ENCODE measurements around the gene PVR. TPM values are rescaled to one million over a fixed set of nuclear protein-coding genes. Genes with fewer than 3 reads are reported as not detected.

Gene PVR
- total and polyA plus RNA-seq, 10 of the 15 experiments (the other 5 are each of a cell fraction or from before 2014, with no cell fraction given) = 0.07 to 4.0 (median 1.9) TPM

GRCh38 chr19:44614313-44614712 lies 29.4 kb upstream of the PVR start (continued):
- no peak for TF ChIP-seq CUX1 (IDR thresholded peaks at IDR 0.05; ENCODE audit: insufficient replicate concordance, low read depth, low read length)
- no peak for TF ChIP-seq NFYB (IDR thresholded peaks at IDR 0.05; ENCODE audit: insufficient read depth, low read depth, low read length)

- H3K9me3 ChIP-seq (replicated peaks; ENCODE audit: control insufficient read depth, insufficient read depth, low read length) = no peaks in the 10 kb centered on the region
- DNase-seq (ENCODE audit: low read depth, low spot score) (no peak), FAIRE-seq (no peak), ATAC-seq (no peak)
- ChIA-PET SMC1A (ENCODE audit: uncharacterized antibody, unreplicated experiment) (interaction anchor here (0.6 kb wide), 1 partner anchor 214 kb away, joined by 3 read pairs; no protein-coding TSS in a partner anchor), RAD21 (ENCODE audit: unreplicated experiment) (no interaction called here), CTCF (no interaction called here), POLR2A (no interaction called here)
- H3K4me1 ChIP-seq (ENCODE audit: control insufficient read depth, insufficient read depth, low read length) = no peaks in the 10 kb centered on the region
- no peaks in the 10 kb centered on the region for H3K36me3 ChIP-seq (ENCODE audit: control insufficient read depth in 2 of 2, insufficient read depth in 2 of 2, low read length in 1 of 2)
- no peaks in the 10 kb centered on the region for H3K27me3 ChIP-seq (replicated peaks in 1 of 2; ENCODE audit: control insufficient read depth in 2 of 2, insufficient read depth in 2 of 2, low read length in 1 of 2)
- H3K4me2 ChIP-seq (ENCODE audit: control insufficient read depth, insufficient read depth) = no peak overlapping the region
- intact Hi-C loops (cut with micrococcal nuclease; ENCODE audit: unreplicated experiment) (no loop called here), in situ Hi-C loops (cut with MboI) (no loop called here)
- no peaks in the 10 kb centered on the region for H3K79me2 ChIP-seq (ENCODE audit: control insufficient read depth, insufficient read depth, low read length)
- BruUV-seq (replicated peaks) = no TSS peak
- H4K20me1 ChIP-seq (ENCODE audit: control insufficient read depth, insufficient read depth) = no peaks in the 10 kb centered on the region
- H2AFZ ChIP-seq (ENCODE audit: control insufficient read depth, low read depth, low read length) = no peak overlapping the region
- H3K27ac ChIP-seq (ENCODE audit: control insufficient read depth, insufficient read depth) = no peak overlapping the region
- WGBS (ENCODE audit: insufficient coverage, insufficient replicate concordance, low lambda C conversion rate, missing lambda C conversion rate) = 1% methylated on average over 3 of the region's 5 CpGs
- H3K4me3 ChIP-seq = no peak overlapping the region
- no peak overlapping the region for H3K9ac ChIP-seq (ENCODE audit: control insufficient read depth, insufficient read depth, low read length)
- no peak for TF ChIP-seq ATF2 (IDR thresholded peaks at IDR 0.05; ENCODE audit: low read length)
- TF ChIP-seq POLR2AphosphoS5 (IDR thresholded peaks at IDR 0.05; ENCODE audit: low read length) = no peak
- no peak for TF ChIP-seq TARDBP (IDR thresholded peaks at IDR 0.05; ENCODE audit: borderline replicate concordance)
- TF ChIP-seq NFYA (IDR thresholded peaks at IDR 0.05; ENCODE audit: borderline replicate concordance, low read depth, low read length) = no peak
- TF ChIP-seq MAX (IDR thresholded peaks at IDR 0.05; ENCODE audit: low read depth, low read length) = no peak
- no peak for TF ChIP-seq NR2C2 (IDR thresholded peaks at IDR 0.05; ENCODE audit: borderline replicate concordance, control insufficient read depth, insufficient read length, low read depth)
- no peak for TF ChIP-seq NKRF (conservative IDR thresholded peaks at IDR 0.05)
- TF ChIP-seq NBN (IDR thresholded peaks at IDR 0.05) = no peak
- TF ChIP-seq FOXK2 (IDR thresholded peaks at IDR 0.05) = no peak
- no peak for TF ChIP-seq PML (IDR thresholded peaks at IDR 0.05; ENCODE audit: low read length)
- TF ChIP-seq BRCA1 (IDR thresholded peaks at IDR 0.05; ENCODE audit: low read depth, low read length) = no peak
Measured at GRCh38 chr19:44615863-44616247, 27.9 kb upstream of the PVR start.
